GM21786 (cell line): ENCODE results near the gene TEX13B.
"Not testable (repeated sequence)": the region's sequence is repeated elsewhere in the genome, so short reads cannot be mapped to it uniquely, and the experiment has no call there.

Source experiments
- ATAC-seq: cut with Tn5 transposase; IDR thresholded peaks from one replicate; pipeline ENCODE4 v1.9.1; 2021; ENCODE audit not compliant: unreplicated experiment

The TEX13B gene, protein sequence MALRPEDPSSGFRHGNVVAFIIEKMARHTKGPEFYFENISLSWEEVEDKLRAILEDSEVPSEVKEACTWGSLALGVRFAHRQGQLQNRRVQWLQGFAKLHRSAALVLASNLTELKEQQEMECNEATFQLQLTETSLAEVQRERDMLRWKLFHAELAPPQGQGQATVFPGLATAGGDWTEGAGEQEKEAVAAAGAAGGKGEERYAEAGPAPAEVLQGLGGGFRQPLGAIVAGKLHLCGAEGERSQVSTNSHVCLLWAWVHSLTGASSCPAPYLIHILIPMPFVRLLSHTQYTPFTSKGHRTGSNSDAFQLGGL

GRCh38 chrX:107982356-107982755, at the start of gene TEX13B:
Gene TEX13B, minus strand, starts transcription at chrX:107982370. Its CDS starts 243 bp downstream, at chrX:107982127.
- no peak for ATAC-seq

DNA sequence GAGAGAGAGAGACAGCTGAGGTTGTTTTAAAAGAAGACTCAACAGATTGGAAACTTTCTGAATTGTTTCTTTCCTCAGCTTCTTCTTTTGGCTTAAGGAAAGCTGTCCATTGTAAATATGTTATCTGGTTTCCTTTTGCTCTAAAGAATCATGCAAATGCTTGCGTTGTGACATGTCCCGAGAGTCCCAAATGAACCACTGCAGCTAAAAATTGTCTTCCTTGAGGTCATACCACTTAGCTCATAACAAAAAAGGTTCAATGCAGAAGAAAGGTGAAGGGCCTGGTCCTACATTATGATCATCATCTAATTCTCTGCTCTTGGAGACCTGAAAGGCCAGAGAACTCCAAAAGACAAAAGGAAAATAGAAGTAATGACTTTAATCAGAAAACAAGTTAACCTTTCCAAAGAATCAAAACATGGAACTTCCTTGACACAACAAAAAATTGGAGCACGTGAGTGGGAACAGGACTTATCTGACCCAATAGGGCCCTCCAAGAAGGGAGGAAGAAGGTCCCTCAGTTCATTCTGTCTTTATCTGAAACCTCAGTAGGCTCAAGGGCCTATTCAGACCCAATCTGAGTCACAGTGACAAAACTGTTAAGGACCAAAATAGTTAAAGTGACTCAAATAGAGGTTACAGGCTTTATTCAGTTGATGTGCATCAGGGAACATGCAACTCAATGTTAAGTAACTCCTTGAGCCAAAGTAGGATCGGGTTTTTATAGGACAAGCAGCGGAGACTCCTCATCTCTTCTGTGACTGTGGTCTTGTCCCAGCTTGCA, 48.0 kb upstream of the TEX13B start:
- peak; percentile 57 for ATAC-seq

DNA sequence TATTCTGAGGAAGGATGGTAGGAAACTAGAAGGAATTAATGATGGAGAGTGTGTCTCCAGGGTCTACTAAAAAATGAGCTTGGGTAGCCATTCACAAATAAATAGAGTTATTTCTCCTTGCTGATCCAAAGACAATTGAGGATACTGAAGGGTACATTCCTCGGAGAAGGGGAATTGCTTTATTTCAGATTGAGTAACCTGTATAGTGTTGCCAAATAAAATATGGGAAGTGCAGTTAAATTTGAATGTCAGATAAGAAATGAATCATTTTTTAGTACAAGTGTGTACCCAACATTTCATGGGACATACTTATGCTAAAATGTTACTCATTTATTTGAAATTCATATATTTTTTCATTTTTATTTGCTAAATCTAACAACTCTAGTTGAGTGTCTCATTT, 46.7 kb upstream of the TEX13B start:
- ATAC-seq = no peak

DNA sequence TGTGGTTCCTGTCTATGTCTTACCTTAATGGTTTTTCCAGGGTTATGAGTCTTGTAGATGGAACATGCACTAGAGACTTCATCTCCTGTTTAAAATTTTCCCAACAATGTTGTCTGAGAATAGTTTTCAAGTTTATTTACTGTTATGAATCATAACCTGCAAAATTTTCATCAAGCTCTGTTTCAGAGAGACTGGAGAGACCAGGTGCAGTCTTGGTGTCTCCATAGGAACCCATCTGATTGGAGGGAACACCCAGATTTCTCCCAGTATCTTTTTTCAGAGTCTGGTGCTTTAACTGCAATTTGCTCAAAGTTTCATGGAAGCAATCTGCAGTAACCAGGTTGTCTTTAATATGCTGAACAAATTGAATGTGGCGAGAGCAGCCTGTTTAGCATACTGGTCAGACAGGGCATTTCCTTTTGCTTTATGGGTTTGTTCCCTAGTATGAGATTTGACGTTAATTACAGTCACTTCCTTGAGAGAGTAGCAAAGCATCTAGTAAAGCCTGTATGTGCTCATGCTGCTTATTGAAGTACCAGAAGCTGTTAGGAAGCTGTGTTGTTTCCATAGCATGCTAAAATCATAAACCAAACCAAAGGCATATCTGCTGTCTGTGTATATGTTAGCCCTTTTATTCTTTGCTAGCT, 43.9 kb upstream of the TEX13B start:
- no peak for ATAC-seq

GRCh38 chrX:108025376-108025775, 43.2 kb upstream of the TEX13B start:
- no peak for ATAC-seq

DNA sequence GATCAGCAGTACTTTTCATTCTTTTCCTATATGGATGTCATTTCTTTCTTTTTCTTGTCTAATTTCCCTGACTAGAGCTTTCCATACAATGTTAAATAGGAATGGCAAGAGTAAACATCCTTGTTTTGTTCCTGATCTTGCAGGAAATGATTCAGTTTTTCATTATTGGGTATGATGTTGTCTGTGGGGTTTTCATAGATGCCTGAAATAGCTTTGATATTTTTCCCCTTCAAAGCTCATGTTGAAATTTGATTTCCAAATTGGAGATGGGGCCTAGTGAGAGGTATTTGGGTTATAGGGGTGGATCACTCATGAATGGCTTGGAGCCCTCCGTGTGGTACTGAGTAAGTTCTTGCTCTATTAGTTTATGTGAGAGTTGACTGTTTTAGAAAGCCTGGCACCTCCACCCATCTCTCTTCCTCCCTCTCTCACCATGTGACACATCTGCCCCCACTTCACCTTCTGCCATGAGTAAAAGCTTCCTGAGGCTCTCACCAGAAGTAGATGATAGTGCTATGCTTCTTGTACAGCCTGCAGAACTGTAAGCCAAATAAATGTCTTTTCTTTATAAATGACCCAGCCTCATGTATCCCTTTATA, 40.4 kb upstream of the TEX13B start:
- no peak for ATAC-seq

DNA sequence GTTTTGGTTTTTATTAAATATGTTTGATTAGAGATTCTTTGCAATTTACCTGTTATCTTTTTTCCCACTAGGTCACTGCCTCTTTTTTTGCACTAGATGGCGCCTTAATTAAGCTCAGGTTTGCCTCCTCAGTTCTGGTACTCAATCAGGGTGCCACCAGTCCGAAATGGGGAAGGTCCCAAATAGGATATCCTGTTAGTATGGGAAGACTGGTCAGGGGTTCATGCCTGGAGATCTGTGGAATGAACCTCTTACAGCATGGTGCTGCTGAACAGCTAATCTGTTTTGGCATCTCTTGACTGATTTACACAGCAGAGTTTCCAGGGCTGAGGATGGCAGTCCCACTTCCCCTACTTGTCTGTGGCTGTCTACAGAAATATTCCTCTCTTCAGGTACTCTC, 38.5 kb upstream of the TEX13B start:
- ATAC-seq = no peak

GRCh38 chrX:108019382-108019875, 37.3 kb upstream of the TEX13B start:
- ATAC-seq = no peak

DNA sequence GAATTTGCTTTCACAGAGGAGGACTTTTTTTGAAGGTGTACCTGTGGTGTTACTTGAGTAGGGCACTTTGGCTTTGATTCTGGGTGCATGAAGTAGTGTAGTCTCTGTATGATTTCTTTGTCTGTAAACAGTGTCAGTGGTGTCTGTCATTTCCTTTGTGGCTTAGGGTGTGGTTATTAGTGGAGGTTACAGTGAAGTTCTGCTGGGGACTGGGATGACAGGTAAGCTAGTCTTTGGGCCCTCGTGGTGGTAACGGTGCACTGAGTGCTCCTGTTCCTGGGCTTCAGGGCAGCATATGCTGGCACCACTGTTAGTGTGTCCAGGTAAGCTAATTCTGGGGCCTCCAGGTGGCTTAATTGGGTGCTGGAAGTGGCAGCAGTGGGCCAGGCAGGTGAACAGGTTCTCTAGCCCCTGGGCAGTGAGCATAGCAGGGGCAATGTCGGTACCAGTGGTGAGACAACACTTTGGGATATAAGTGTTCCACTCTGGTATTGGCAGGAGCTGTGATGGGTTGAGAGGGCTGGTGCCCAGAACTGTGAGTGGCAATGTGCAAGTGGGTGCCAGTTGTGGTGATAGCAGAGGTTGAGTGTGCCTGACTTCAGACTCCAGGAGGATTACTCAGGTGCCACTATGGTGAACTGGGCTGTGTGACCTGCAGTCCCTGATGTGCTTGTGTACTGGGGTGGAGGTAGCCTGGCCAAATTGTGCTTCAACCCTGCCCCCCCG, 36.6 kb upstream of the TEX13B start:
- ATAC-seq = no peak

- ATAC-seq = peak; percentile 89
Observed at GRCh38 chrX:108001218-108001814, 19.1 kb upstream of the TEX13B start.

GRCh38 chrX:108000751-108001150, 18.6 kb upstream of the TEX13B start:
- peak; percentile 34 for ATAC-seq

DNA sequence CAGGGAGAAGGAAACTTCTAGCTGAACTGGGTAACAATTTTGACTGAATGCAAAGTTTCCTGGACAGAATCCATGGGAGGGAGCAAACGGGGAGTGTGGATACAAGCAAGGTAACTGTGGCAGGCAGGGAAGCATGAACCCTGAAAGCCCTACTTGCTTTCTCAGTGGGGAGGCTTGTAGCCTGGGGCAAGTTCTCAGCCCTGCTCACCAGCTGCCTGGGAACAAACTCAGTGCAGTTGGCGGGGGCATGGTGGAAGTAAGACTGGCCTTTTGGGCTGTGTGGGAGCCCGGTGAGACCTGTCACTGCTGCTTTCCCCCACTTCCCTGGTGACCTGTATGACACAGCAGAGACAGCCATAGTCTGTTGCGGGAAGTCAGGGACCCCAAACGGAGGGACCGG, 14.0 kb upstream of the TEX13B start:
- no peak for ATAC-seq

GRCh38 chrX:107985033-107985432, 2.9 kb upstream of the TEX13B start:
- no peak for ATAC-seq

- ATAC-seq = no peak
Observed at GRCh38 chrX:107979534-107979933, 2.6 kb downstream of the TEX13B start.

DNA sequence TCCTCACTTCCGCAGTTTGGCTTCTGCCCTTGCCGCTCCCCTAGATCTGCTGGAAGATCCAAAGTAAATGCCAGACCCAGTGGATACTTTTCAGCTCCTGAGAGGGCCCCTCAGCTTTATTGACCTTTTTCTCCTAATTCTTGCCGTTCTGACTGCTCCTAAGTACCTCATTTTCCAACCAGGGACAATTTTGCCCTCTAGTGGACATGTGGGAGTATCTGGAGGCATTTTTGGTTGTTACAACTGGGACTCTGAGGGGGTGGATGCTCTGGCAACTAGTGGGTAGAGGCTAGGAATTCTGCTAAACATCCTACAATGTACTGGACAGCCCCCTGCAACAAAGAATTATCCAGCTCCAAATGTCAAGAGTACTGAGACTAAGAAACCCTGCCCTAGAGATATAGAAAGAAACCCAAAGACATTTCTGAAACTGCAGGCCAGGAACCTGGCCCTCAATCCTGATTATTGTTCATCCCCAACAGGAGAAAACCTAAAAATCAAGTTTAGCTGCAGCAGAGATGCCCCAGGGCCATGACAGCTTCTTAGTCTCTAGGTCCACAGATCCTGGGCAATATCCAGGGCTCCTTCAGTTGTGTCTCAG, 3.4 kb downstream of the TEX13B start:
- ATAC-seq = no peak

GRCh38 chrX:107978071-107978470, 4.1 kb downstream of the TEX13B start:
- no peak for ATAC-seq

- no peak for ATAC-seq
Observed at GRCh38 chrX:107971636-107972035, 10.5 kb downstream of the TEX13B start.

DNA sequence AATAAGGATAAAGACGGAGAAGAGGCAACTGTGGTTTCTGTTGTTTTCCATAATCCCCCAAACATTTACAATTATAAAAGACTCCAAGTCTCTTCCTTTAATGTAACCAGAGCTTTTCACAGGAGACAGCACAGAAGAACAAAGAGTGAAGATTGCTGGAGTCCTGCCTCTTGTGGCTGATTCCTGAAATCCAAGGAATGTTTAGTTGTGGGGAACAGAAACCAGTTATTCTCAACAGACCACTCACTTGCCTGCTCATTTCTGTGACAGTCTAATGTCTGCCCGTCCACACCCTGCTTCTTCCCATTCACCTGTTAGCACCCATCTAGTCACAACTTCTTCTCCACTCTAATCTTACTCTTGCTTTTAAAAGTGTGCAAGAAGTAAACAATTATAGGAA, 12.1 kb downstream of the TEX13B start:
- ATAC-seq = no peak

- ATAC-seq = peak; percentile 52
Observed at GRCh38 chrX:107968623-107969022, 13.5 kb downstream of the TEX13B start.

GRCh38 chrX:107955337-107955736, 26.8 kb downstream of the TEX13B start:
- ATAC-seq = not testable (repeated sequence)
